GM21447 (cell line): ENCODE data around the gene PTHLH.

Experiments
- ATAC-seq: cut with Tn5 transposase; IDR thresholded peaks from one replicate; pipeline ENCODE4 v1.9.1; 2021; ENCODE audit not compliant: unreplicated experiment

The PTHLH gene

GRCh38 chr12:27975222-27976136 lies 2.9 kb upstream of the PTHLH start:
- no peak for ATAC-seq

- ATAC-seq = no peak
These were observed 2.2 kb upstream of the PTHLH start for GRCh38 chr12:27974735-27975221.

DNA sequence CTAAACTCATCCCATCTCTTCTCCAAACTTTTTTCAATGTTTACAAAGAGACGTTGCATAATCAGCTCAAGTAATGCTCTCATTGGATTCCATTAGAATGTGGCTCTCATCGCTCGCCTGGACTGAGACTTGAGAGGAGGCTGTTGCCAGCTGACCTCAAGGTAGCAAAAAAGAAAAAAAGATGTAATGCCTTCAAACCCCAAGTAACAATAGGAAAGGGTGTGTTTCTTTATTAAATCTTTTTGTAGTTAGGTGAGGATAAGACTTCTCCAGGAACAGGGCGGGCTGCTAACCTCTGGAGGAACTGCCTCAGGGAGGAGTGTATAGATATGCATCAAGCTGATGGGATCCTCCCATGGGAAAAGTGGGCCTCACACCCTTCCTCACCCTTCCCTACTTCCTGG lies 956 bp upstream of the PTHLH start:
- no peak for ATAC-seq

- ATAC-seq = no peak
These were observed 927 bp downstream of the PTHLH start for GRCh38 chr12:27971606-27972005.

GRCh38 chr12:27971121-27971489 lies 1.4 kb downstream of the PTHLH start:
- ATAC-seq = no peak

DNA sequence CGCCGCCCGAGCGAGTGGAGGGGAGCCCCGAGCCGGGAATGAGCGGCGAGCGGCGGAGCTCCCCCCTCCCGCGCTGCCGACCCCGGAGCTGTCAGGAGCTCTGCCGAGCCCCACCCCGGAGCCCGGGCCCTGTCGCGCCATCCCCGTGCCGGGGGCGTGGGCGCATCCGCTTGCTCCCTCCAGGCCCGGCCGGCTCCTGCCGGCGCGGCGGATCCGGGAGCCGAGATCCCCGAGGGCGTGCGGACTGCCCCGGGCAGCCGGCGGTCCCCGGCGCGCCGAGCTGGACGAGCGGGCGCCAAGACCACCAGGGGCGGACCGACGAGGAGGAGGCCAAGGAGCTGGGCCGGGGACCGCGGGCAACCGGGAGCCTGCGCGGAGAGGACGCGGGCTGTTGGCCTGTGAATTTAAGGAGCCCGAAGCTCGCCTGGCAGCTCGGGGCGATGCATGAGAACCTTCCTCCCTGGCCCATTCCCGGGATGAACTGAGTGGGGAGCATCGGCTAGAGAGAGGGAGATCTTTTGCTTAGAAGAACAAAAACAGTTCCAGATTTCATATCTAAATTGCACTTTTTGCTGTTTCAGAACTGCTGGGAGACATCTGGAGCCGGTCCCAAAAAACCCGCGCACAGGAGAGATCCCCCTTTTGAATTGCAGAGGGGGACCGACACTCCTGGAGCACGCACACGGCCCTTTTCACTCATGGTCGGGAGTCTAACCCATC lies 2.0 kb downstream of the PTHLH start:
- no peak for ATAC-seq

DNA sequence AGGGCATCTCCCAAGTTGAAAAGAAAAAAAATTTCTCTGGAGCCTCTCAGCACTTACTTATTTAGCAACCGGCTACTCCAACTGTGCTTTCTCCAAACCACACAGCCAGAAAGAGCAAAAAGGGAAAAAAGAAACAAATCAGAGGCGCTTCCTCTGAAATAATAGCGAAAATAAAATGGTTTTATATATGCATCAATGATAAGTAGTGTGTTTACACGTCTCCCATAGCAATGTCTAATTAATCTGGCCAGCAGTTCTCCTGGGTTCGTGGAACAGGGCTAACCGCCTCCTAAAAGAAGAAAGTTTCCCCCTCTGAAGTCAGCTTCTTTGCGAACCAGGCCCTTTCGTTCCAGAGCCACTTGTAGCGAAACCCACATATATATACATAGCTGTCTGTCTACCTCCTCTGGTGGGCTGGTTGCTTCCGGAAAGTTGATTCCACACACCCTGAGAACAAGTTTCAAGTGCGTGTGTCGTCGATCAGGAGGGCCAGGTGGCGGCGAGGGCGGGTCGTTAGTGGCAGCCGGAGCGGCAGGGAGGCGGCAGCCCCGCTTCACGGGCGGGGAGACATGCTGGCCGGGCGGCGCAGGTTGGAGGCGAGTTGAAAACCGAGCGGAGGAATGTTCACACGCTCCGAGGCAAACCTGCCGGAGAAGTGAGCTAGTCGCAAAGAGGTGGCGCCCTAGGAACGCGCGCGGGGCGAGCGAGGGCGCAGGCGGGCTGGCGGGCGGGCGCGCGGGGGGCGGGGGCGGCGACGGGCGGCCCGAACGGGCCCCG lies 2.7 kb downstream of the PTHLH start:
- peak; percentile 72 for ATAC-seq

DNA sequence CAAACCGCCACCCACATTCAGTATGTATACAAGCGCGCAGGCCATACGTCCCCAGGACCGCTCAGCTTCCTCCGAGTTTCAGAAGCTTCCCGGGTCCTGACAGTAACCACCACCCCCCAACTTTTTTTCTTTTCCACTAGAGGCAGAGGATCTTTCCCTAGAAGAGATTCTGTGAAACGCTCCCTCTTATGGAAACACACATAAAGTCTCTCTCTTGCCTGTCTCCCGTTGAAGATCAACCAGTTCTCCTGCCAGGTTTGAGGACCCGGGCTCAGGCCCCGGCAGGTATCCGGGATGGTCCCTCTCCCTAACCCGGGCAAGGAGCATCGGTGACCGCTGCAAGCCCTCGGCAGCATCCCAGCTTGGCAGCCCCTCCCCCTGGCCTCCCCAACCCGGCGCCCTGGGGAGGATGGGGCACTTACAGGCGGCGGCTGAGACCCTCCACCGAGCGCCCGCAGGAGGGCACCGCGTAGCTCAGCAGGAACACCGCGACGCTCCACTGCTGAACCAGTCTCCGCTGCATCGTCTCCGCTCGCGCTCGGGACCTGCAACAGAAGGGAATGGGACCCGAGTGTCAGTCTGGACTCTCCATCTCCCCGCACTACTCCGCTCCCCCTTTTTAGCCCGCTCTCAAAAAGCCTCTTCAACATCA lies 3.4 kb downstream of the PTHLH start:
- ATAC-seq = no peak

DNA sequence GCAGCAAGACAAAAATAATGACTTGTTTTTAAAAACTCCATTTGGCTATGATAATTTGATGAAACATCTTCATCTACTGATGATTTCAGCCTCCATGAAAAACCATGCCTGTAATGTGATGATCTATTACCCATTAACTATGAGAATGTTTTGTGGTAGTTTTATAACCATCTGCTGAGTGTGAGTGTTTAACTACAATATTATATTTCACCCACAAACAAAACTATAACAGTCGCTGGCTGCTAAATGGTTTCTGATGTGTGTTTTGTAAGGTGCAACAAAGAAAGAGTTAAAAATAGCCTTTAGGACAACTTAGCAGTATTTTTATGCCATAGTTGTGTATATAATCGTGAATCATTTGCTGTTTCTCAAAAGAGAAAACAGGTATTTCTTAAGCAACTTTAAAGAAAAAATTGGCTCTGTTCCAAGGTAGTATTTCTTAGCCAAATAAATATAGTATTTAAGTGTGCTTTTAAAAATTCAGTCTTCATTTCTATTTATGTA lies 4.9 kb downstream of the PTHLH start:
- ATAC-seq = no peak

DNA sequence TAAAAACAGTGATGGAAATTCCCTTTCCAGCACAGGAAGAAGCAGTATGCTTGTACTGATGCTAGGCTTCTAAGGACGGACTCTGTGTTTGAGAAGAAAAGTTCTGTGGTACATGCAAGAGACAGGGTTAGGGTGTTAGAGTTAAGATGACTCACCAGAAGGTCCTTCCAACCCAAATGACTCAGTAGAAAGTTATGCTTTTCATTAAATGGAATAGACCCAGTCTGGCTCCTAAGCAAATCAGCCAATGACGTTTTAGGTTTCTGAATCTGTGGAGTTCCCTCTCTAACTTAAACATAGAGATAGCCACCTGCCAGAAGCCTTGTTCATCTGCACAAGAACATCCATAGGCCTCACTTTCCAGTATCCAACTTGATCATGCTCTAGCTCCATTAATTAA lies 5.7 kb downstream of the PTHLH start:
- ATAC-seq = no peak

DNA sequence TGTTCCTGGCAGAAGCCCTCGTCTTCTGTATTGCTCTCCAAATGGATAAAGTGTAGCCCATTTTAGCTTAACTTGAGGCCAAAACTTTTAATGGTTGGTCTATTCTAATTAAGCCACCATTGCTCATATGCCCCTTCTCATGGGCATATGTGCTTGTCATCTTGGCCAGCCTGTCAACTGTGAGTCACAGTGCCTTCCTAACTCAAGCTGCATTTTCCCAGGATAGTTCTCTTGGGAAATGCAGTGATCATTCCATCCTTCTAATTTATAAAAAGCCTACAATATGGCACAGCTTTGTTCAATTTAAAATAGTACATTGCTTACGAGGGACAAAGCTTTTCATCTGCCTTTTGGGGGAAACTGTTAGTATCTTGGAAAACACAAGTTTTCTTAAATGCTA lies 6.6 kb downstream of the PTHLH start:
- ATAC-seq = no peak

GRCh38 chr12:27965411-27965810 lies 7.1 kb downstream of the PTHLH start:
- ATAC-seq = no peak

GRCh38 chr12:27964123-27964522 lies 8.4 kb downstream of the PTHLH start:
- no peak for ATAC-seq

GRCh38 chr12:27960821-27961220 lies 11.7 kb downstream of the PTHLH start:
- ATAC-seq = no peak

GRCh38 chr12:27958675-27959074 lies 13.9 kb downstream of the PTHLH start:
- no peak for ATAC-seq

- no peak for ATAC-seq
These were observed 15.2 kb downstream of the PTHLH start for GRCh38 chr12:27957366-27957765.

- ATAC-seq = no peak
These were observed 18.7 kb downstream of the PTHLH start for GRCh38 chr12:27953817-27954216.

DNA sequence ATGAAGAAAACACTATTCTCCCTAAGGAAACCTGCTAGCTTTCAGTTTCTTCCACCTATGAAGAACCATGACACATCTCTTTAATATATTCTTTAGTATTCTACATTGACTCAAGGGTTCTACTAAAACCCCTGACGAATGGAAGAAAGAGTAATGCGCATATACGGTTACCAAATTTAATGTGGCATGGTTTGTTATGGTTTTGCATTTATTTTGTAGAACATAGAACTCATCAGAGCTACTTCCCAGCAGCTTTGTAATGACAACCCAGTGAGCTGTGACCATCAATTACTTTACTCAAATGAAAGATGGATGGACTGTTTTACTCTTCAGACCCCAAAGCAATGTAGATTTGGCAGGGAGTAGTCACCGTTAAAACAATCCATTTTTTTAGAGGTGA lies 19.2 kb downstream of the PTHLH start:
- no peak for ATAC-seq

GRCh38 chr12:27952510-27952909 lies 20.0 kb downstream of the PTHLH start:
- no peak for ATAC-seq

GRCh38 chr12:27951898-27952297 lies 20.6 kb downstream of the PTHLH start:
- ATAC-seq = no peak

DNA sequence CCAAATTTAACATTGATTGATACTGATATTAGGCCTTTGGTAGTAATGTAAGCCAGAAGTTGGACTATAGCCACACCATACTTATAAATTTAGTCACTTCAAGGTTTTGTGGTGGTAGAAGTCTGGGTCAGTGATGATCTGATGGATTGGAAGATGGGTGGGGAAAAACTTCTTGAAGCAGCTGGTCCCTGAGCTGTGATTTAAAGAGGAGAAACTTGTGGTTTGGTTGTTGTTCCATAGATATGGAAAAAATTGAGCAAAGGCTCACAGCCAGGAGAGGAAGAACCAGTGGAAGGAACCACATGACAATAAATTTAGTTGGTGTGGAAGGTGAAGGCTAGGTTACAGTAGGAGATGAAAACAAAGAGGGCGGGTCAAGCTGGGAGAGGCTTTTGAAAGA lies 26.1 kb downstream of the PTHLH start:
- ATAC-seq = no peak
